Measurements from ENCODE around the gene CAMSAP1. TPM values are rescaled to one million over a fixed set of nuclear protein-coding genes. Genes with fewer than 3 reads are reported as not detected.

The CAMSAP1 gene
- polyA plus RNA-seq, 3 donors, result 0.71 to 9.0 (median 0.75) TPM

GRCh38 chr9:135802876-135803419 lies 104.4 kb downstream of the CAMSAP1 start:
- intact Hi-C loops (cut with micrococcal nuclease), result no loop called here
- no peak overlapping the region for H3K27ac ChIP-seq (ENCODE audit: low read depth in 1 of 2, low read length in 2 of 2)
- H2AFZ ChIP-seq (ENCODE audit: insufficient read depth, low read depth, low read length, poor library complexity, severe bottlenecking), result no peak overlapping the region
- H3K4me3 ChIP-seq (replicated peaks in 1 of 3; ENCODE audit: low read depth in 2 of 3, low read length in 3 of 3), result no peak overlapping the region
- H3K27ac Mint-ChIP-seq, result no peak overlapping the region
- H3K9me3 Mint-ChIP-seq, result peaks cover 0 to 8% (median 0%) of the 10 kb centered on the region in 7 donors
- DNase-seq, result no peak
- no peak overlapping the region for H3K4me3 Mint-ChIP-seq
- H3K27me3 Mint-ChIP-seq (ENCODE audit: low read depth in 3 of 3), result peaks cover 0 to 8% (median 0%) of the 10 kb centered on the region in 3 donors
- no peaks in the 10 kb centered on the region for H3K36me3 Mint-ChIP-seq
- H3K27me3 ChIP-seq (ENCODE audit: control insufficient read depth in 2 of 2, insufficient read depth in 2 of 2, low read length in 2 of 2), result no peaks in the 10 kb centered on the region
- H3K4me1 Mint-ChIP-seq, result no peaks in the 10 kb centered on the region
- no peaks in the 10 kb centered on the region for H4K20me1 ChIP-seq (ENCODE audit: insufficient read depth, low read length)
- H3K79me2 ChIP-seq (ENCODE audit: insufficient read depth, low read length), result no peaks in the 10 kb centered on the region
- H3K36me3 ChIP-seq (replicated peaks in 1 of 2; ENCODE audit: control insufficient read depth in 1 of 2, insufficient read depth in 2 of 2, low read length in 2 of 2), result no peaks in the 10 kb centered on the region
- H3K4me1 ChIP-seq (ENCODE audit: control insufficient read depth in 1 of 2, insufficient read depth in 2 of 2, low read length in 2 of 2), result no peaks in the 10 kb centered on the region
- no peak overlapping the region for H3K9ac ChIP-seq (ENCODE audit: insufficient read depth, low read length, poor library complexity, severe bottlenecking)
- no peak overlapping the region for H3K4me2 ChIP-seq (replicated peaks; ENCODE audit: extremely low read depth, low read length, poor library complexity, severe bottlenecking)
- WGBS (ENCODE audit: insufficient coverage), result 82% methylated on average over 17 of the region's 18 CpGs
- TF ChIP-seq, protein P1, sequence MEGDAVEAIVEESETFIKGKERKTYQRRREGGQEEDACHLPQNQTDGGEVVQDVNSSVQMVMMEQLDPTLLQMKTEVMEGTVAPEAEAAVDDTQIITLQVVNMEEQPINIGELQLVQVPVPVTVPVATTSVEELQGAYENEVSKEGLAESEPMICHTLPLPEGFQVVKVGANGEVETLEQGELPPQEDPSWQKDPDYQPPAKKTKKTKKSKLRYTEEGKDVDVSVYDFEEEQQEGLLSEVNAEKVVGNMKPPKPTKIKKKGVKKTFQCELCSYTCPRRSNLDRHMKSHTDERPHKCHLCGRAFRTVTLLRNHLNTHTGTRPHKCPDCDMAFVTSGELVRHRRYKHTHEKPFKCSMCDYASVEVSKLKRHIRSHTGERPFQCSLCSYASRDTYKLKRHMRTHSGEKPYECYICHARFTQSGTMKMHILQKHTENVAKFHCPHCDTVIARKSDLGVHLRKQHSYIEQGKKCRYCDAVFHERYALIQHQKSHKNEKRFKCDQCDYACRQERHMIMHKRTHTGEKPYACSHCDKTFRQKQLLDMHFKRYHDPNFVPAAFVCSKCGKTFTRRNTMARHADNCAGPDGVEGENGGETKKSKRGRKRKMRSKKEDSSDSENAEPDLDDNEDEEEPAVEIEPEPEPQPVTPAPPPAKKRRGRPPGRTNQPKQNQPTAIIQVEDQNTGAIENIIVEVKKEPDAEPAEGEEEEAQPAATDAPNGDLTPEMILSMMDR (IDR thresholded peaks at IDR 0.05), result no peak
- H3K9me3 ChIP-seq (replicated peaks in 1 of 2; ENCODE audit: control insufficient read depth in 1 of 2, insufficient read depth in 1 of 2, low read length in 2 of 2), result no peaks in the 10 kb centered on the region

GRCh38 chr9:135801070-135801469 lies 106.3 kb downstream of the CAMSAP1 start:
- H3K4me3 ChIP-seq (replicated peaks in 1 of 3; ENCODE audit: low read depth in 2 of 3, low read length in 3 of 3), result no peak overlapping the region
- no peaks in the 10 kb centered on the region for H3K27me3 ChIP-seq (ENCODE audit: control insufficient read depth in 2 of 2, insufficient read depth in 2 of 2, low read length in 2 of 2)
- Mint-ChIP-seq H3K9me3 (peaks cover 0 to 8% (median 0%) of the 10 kb centered on the region in 7 donors), H3K27me3 (ENCODE audit: low read depth in 3 of 3) (peaks cover 0 to 8% (median 0%) of the 10 kb centered on the region in 3 donors), H3K36me3 (no peaks in the 10 kb centered on the region), H3K27ac (no peak overlapping the region), H3K4me3 (no peak overlapping the region), H3K4me1 (peaks cover 2% of the 10 kb centered on the region)
- H3K27ac ChIP-seq (ENCODE audit: low read depth in 1 of 2, low read length in 2 of 2), result no peak overlapping the region
- no peaks in the 10 kb centered on the region for H3K4me1 ChIP-seq (ENCODE audit: control insufficient read depth in 1 of 2, insufficient read depth in 2 of 2, low read length in 2 of 2)
- no peaks in the 10 kb centered on the region for H3K36me3 ChIP-seq (replicated peaks in 1 of 2; ENCODE audit: control insufficient read depth in 1 of 2, insufficient read depth in 2 of 2, low read length in 2 of 2)
- no peaks in the 10 kb centered on the region for H3K9me3 ChIP-seq (replicated peaks in 1 of 2; ENCODE audit: control insufficient read depth in 1 of 2, insufficient read depth in 1 of 2, low read length in 2 of 2)
- intact Hi-C loops (cut with micrococcal nuclease), result no loop called here
- TF ChIP-seq, protein P1 (IDR thresholded peaks at IDR 0.05), result no peak
- no peaks in the 10 kb centered on the region for H4K20me1 ChIP-seq (ENCODE audit: insufficient read depth, low read length)
- H3K4me2 ChIP-seq (replicated peaks; ENCODE audit: extremely low read depth, low read length, poor library complexity, severe bottlenecking), result no peak overlapping the region
- no peak overlapping the region for H3K9ac ChIP-seq (ENCODE audit: insufficient read depth, low read length, poor library complexity, severe bottlenecking)
- H3K79me2 ChIP-seq (ENCODE audit: insufficient read depth, low read length), result no peaks in the 10 kb centered on the region
- no peak overlapping the region for H2AFZ ChIP-seq (ENCODE audit: insufficient read depth, low read depth, low read length, poor library complexity, severe bottlenecking)
- WGBS (ENCODE audit: insufficient coverage), result 96% methylated on average over 6 of the region's 6 CpGs
- no peak for DNase-seq

All from CD14-positive monocyte (primary cell).